K562 (cell line): ENCODE measurements around the gene ADAMTS7. TPM values are rescaled to one million over a fixed set of nuclear protein-coding genes. Genes with fewer than 3 reads are reported as not detected.

Experiments used
- ATF6 ChIP-seq: sonication (generic); formaldehyde crosslinking; IDR thresholded peaks from 2 replicates; pipeline ENCODE4 v1.4.0; 2020; ENCODE audit warnings: mild to moderate bottlenecking, missing genetic modification reagents
- BMI1 ChIP-seq: fragments of 150-350 bp; IDR thresholded peaks from 2 replicates; pipeline ENCODE4 v1.6.1; 2014; ENCODE audit warnings: low read length
- CBX1 ChIP-seq: sonication (generic); IDR thresholded peaks from 2 replicates; pipeline ENCODE4 v1.6.1; 2016; ENCODE audit warnings: antibody characterized with exemption, low read depth, mild to moderate bottlenecking
- CBX5 ChIP-seq: IDR thresholded peaks from 2 replicates; pipeline ENCODE4 v1.6.1; 2014; ENCODE audit warnings: low read depth, borderline replicate concordance
- CREB3L1 ChIP-seq: fragments of 450-650 bp; IDR thresholded peaks from 2 replicates; pipeline ENCODE4 v1.6.1; 2014; ENCODE audit warnings: low read depth, mild to moderate bottlenecking, moderate library complexity, borderline replicate concordance
- EHMT2 ChIP-seq: fragments of 450-650 bp; IDR thresholded peaks from 2 replicates; pipeline ENCODE4 v1.6.1; 2018; ENCODE audit warnings: antibody characterized with exemption
- EP400 ChIP-seq: fragments of 450-650 bp; IDR thresholded peaks from 2 replicates; pipeline ENCODE4 v1.6.1; 2017; ENCODE audit warnings: antibody characterized with exemption, mild to moderate bottlenecking, moderate library complexity
- ETS1 ChIP-seq: conservative IDR thresholded peaks from 2 replicates; pipeline ENCODE4 v1.6.1; 2011; ENCODE audit warnings: low read depth, mild to moderate bottlenecking, low read length; ENCODE audit not compliant: control insufficient read depth
- FOXP1 ChIP-seq: sonication (generic); formaldehyde crosslinking; IDR thresholded peaks from 2 replicates; pipeline ENCODE4 v1.8.0; 2022; ENCODE audit warnings: mild to moderate bottlenecking, missing genetic modification reagents
- GABPB1 ChIP-seq: sonication (generic); formaldehyde crosslinking; IDR thresholded peaks from 2 replicates; pipeline ENCODE4 v1.8.0; 2022; ENCODE audit warnings: mild to moderate bottlenecking, missing genetic modification reagents
- KLF6 ChIP-seq: fragments of 250-450 bp; sonication (Bioruptor Pico); IDR thresholded peaks from 2 replicates; pipeline ENCODE4 v1.4.0; 2020; ENCODE audit warnings: mild to moderate bottlenecking, moderate library complexity, borderline replicate concordance
- MCM2 ChIP-seq: fragments of 450-650 bp; IDR thresholded peaks from 2 replicates; pipeline ENCODE4 v1.6.1; 2017; ENCODE audit warnings: low read depth, mild to moderate bottlenecking
- NFATC3 ChIP-seq: fragments of 450-650 bp; IDR thresholded peaks from 2 replicates; pipeline ENCODE4 v1.6.1; 2017; ENCODE audit warnings: mild to moderate bottlenecking
- RBM25 ChIP-seq: fragments of 200-400 bp; formaldehyde crosslinking; IDR thresholded peaks from 2 replicates; pipeline ENCODE4 v1.6.1; 2018; ENCODE audit warnings: low read length, low read depth, moderate library complexity; ENCODE audit not compliant: severe bottlenecking
- SRSF9 ChIP-seq: fragments of 200-400 bp; formaldehyde crosslinking; IDR thresholded peaks from 2 replicates; pipeline ENCODE4 v1.6.1; 2017; ENCODE audit warnings: low read depth, low read length, borderline replicate concordance
- TAL1 ChIP-seq: fragments of 450-650 bp; IDR thresholded peaks from 2 replicates; pipeline ENCODE4 v1.6.1; 2016; ENCODE audit warnings: mild to moderate bottlenecking
- TFAP4 ChIP-seq: sonication (generic); formaldehyde crosslinking; IDR thresholded peaks from 2 replicates; pipeline ENCODE4 v1.8.0; 2022; ENCODE audit warnings: missing genetic modification reagents, mild to moderate bottlenecking, moderate library complexity, borderline replicate concordance
- ZBTB17 ChIP-seq: fragments of 450-650 bp; formaldehyde crosslinking; IDR thresholded peaks from 2 replicates; pipeline ENCODE4 v1.4.0; 2020; ENCODE audit warnings: mild to moderate bottlenecking
- ZFP36 ChIP-seq: fragments of 150-350 bp; IDR thresholded peaks from 2 replicates; pipeline ENCODE4 v1.6.1; 2018; ENCODE audit warnings: low read length, low read depth; ENCODE audit not compliant: partially characterized antibody
- ZHX1 ChIP-seq: fragments of 150-350 bp; conservative IDR thresholded peaks from 2 replicates; pipeline ENCODE4 v1.6.1; 2014; ENCODE audit warnings: low read length
- ZNF57 ChIP-seq: fragments of 450-650 bp; formaldehyde crosslinking; IDR thresholded peaks from 2 replicates; pipeline ENCODE4 v1.4.0; 2020; ENCODE audit warnings: mild to moderate bottlenecking, moderate library complexity
- polyA plus RNA-seq, 8 experiments: library from polyadenylated mRNA; depleted of rRNA in 4 of 8; stranded (reverse) in 5 of 8; unstranded in 3 of 8; fragments of >200 nt; fragmentation: Nextera tagmentation in 2 of 8; fragmentation: Illumina TruSeq in 1 of 8; extraction: Ambion mirVana in 2 of 8; extraction: Trizol in 1 of 8; gene quantifications; 2 replicates each; pipeline versions ENCODE4 v1.2.1 to v1.2.3, GENCODE V29; 2011 to 2014; ENCODE audit warnings: inconsistent platforms in 1 of 8, missing spikeins in 1 of 8
- total RNA-seq, 7 experiments: library from RNA; depleted of rRNA in 6 of 7; stranded (reverse); fragments of >200 nt in 6 of 7; fragmentation: Illumina TruSeq in 2 of 7; extraction: Trizol in 2 of 7; gene quantifications; 2 replicates each; pipeline versions ENCODE4 v1.2.1 to v1.2.3, GENCODE V29; 2011 to 2021; ENCODE audit warnings: low replicate concordance in 1 of 7

ADAMTS7 gene
- total and polyA plus RNA-seq, 9 of the 15 experiments (the other 6 are each of a cell fraction or from before 2014, with no cell fraction given), result 0.05 to 0.07 TPM; not detected in 7

GRCh38 chr15:78859971-78860719 is 48.9 kb upstream of the ADAMTS7 start (continued):
- TF ChIP-seq GABPB1 (CRISPR knock-in tag) (no peak), ATF6 (CRISPR knock-in tag) (no peak), EP400 (0 out of 2 replicates have a peak, but pooled peaks have one; percentile 26), TAL1 (no peak), TFAP4 (no peak), NFATC3 (no peak; the same call in 1 of the 2 replicates), ZNF57 (CRISPR knock-in tag) (no peak), CBX1 (no peak), KLF6 (CRISPR knock-in tag) (no peak), FOXP1 (CRISPR knock-in tag) (no peak), ZHX1 (no peak), ZFP36 (no peak), CREB3L1 (no peak), CBX5 (no peak), BMI1 (no peak), MCM2 (no peak), ETS1 (peak; percentile 67; the same call in 1 of the 2 replicates), ZBTB17 (CRISPR knock-in tag) (no peak), RBM25 (no peak), EHMT2 (no peak), SRSF9 (no peak)
